Neural cell (in vitro differentiated cells): ENCODE results near the gene SNPH. TPM values are rescaled to one million over a fixed set of nuclear protein-coding genes. Genes with fewer than 3 reads are reported as not detected.

ENCODE experiments used
- H2AFZ ChIP-seq: fragments of 200-600, 300-800 bp; sonication (generic), shearing (Covaris generic); 2 replicates; pipeline ENCODE4 v1.6.0; 2014; ENCODE audit warnings: low read depth, mild to moderate bottlenecking, antibody characterized with exemption, low read length, moderate library complexity
- H3F3A ChIP-seq: fragments of 200-600 bp; shearing (Covaris generic); 2 replicates; pipeline ENCODE4 v1.6.1; 2016; ENCODE audit warnings: mild to moderate bottlenecking, moderate library complexity, mixed read lengths, antibody characterized with exemption, low read length; ENCODE audit not compliant: insufficient read depth, poor library complexity, severe bottlenecking
- H3K27ac ChIP-seq: fragments of 200-600, 300-800 bp; sonication (generic), shearing (Covaris generic); 2 replicates; pipeline ENCODE4 v1.5.1; 2014; ENCODE audit warnings: mild to moderate bottlenecking, low read length, moderate library complexity
- H3K27me3 ChIP-seq: fragments of 300-800, 200-600 bp; sonication (generic), shearing (Covaris generic); 2 replicates; pipeline ENCODE4 v1.6.0; 2014; ENCODE audit warnings: mild to moderate bottlenecking, low read depth, low read length, moderate library complexity; ENCODE audit not compliant: insufficient read depth
- H3K36me3 ChIP-seq: fragments of 300-800, 200-600 bp; sonication (generic), shearing (Covaris generic); 2 replicates; pipeline ENCODE4 v1.5.1; 2014; ENCODE audit warnings: mild to moderate bottlenecking, antibody characterized with exemption, low read length, moderate library complexity; ENCODE audit not compliant: insufficient read depth
- H3K4me2 ChIP-seq: fragments of 300-800, 200-600 bp; sonication (generic), shearing (Covaris generic); 2 replicates; pipeline ENCODE4 v1.6.0; 2014; ENCODE audit warnings: mild to moderate bottlenecking, low read length
- H3K4me3 ChIP-seq: fragments of 300-800, 200-600 bp; sonication (generic), shearing (Covaris generic); 2 replicates; pipeline ENCODE4 v1.5.1; 2014; ENCODE audit warnings: mild to moderate bottlenecking, low read length, moderate library complexity
- H3K79me2 ChIP-seq: fragments of 200-600 bp; shearing (Covaris generic); replicated peaks from 2 replicates; pipeline ENCODE4 v1.6.0; 2014; ENCODE audit warnings: mild to moderate bottlenecking, low read length, moderate library complexity; ENCODE audit not compliant: insufficient read depth
- H3K9ac ChIP-seq: fragments of 300-800, 200-600 bp; sonication (generic), shearing (Covaris generic); 2 replicates; pipeline ENCODE4 v1.6.1; 2016; ENCODE audit warnings: mild to moderate bottlenecking, low read length, mixed read lengths
- H3K9me2 ChIP-seq: fragments of 200-600 bp; shearing (Covaris generic); 2 replicates; pipeline ENCODE4 v1.6.1; 2016; ENCODE audit warnings: mild to moderate bottlenecking, low read length, mixed read lengths; ENCODE audit not compliant: insufficient read depth
- H3K9me3 ChIP-seq: fragments of 200-600, 300-800 bp; sonication (generic), shearing (Covaris generic); 2 replicates; pipeline ENCODE4 v1.6.1; 2016; ENCODE audit warnings: mild to moderate bottlenecking, mixed run types, low read length, moderate library complexity, mixed read lengths
- H4K20me1 ChIP-seq: fragments of 200-600 bp; shearing (Covaris generic); 2 replicates; pipeline ENCODE4 v1.6.1; 2016; ENCODE audit warnings: mild to moderate bottlenecking, mixed run types; ENCODE audit not compliant: insufficient read depth
- CTCF ChIP-seq: fragments of 450-650 bp; IDR thresholded peaks from 2 replicates; pipeline ENCODE4 v1.5.1; 2014; ENCODE audit warnings: antibody characterized with exemption, mild to moderate bottlenecking, moderate library complexity; ENCODE audit not compliant: poor library complexity, severe bottlenecking
- EP300 ChIP-seq: fragments of 450-650 bp; conservative IDR thresholded peaks from 2 replicates; pipeline ENCODE4 v1.6.1; 2014; ENCODE audit warnings: antibody characterized with exemption, mild to moderate bottlenecking, moderate library complexity; ENCODE audit not compliant: poor library complexity, severe bottlenecking
- EZH2 ChIP-seq: fragments of 200-600, 300-800 bp; shearing (Covaris generic), sonication (generic); IDR thresholded peaks from 2 replicates; pipeline ENCODE4 v1.6.1; 2014; ENCODE audit warnings: antibody characterized with exemption, low read length, borderline replicate concordance, mild to moderate bottlenecking; ENCODE audit not compliant: insufficient read depth, poor library complexity, severe bottlenecking
- MXI1 ChIP-seq: fragments of 450-650 bp; conservative IDR thresholded peaks from 2 replicates; pipeline ENCODE4 v1.6.1; 2014; ENCODE audit warnings: antibody characterized with exemption, mild to moderate bottlenecking; ENCODE audit not compliant: poor library complexity, severe bottlenecking
- POLR2AphosphoS5 ChIP-seq: IDR thresholded peaks from 2 replicates; pipeline ENCODE4 v1.6.1; 2012
- RAD21 ChIP-seq: fragments of 450-650 bp; conservative IDR thresholded peaks from 2 replicates; pipeline ENCODE4 v1.6.1; 2014; ENCODE audit warnings: antibody characterized with exemption, mild to moderate bottlenecking, moderate library complexity
- REST ChIP-seq: IDR thresholded peaks from 2 replicates; pipeline ENCODE4 v1.6.1; 2012; ENCODE audit warnings: borderline replicate concordance
- SMC3 ChIP-seq: fragments of 450-650 bp; conservative IDR thresholded peaks from 2 replicates; pipeline ENCODE4 v1.6.1; 2014; ENCODE audit warnings: antibody characterized with exemption, mild to moderate bottlenecking, moderate library complexity; ENCODE audit not compliant: poor library complexity
- TAF1 ChIP-seq: IDR thresholded peaks from 2 replicates; pipeline ENCODE4 v1.6.1; 2012; ENCODE audit warnings: low read depth
- polyA plus RNA-seq: library from polyadenylated mRNA; depleted of rRNA; stranded (reverse); fragments of >200 nt; gene quantifications from 2 replicates; pipeline ENCODE4 v1.2.3, GENCODE V29; 2014

Gene SNPH
- polyA plus RNA-seq, 1 donor from 2014 or later = 25.6 TPM

- Histone ChIP-seq H3K9me2 (no peaks in the 10 kb centered on the region), H3K9ac (no peak overlapping the region), H3K36me3 (no peaks in the 10 kb centered on the region), H3K9me3 (no peaks in the 10 kb centered on the region), H2AFZ (no peak overlapping the region), H3K79me2 (no peaks in the 10 kb centered on the region), H3K4me3 (no peak overlapping the region), H4K20me1 (no peaks in the 10 kb centered on the region), H3K27me3 (no peaks in the 10 kb centered on the region), H3K4me2 (no peak overlapping the region), H3F3A (no peaks in the 10 kb centered on the region), H3K27ac (no peak overlapping the region)
- TF ChIP-seq RAD21 = no peak
- TF ChIP-seq POLR2AphosphoS5 = no peak
- no peak for TF ChIP-seq TAF1
- no peak for TF ChIP-seq EZH2
- no peak for TF ChIP-seq SMC3
- no peak for TF ChIP-seq CTCF
- no peak for TF ChIP-seq MXI1
- TF ChIP-seq REST = no peak
- TF ChIP-seq EP300 = no peak
Measured at GRCh38 chr20:1317545-1318255, 51.6 kb downstream of the SNPH start.

GRCh38 chr20:1319051-1319450, 53.0 kb downstream of the SNPH start:
- no peaks in the 10 kb centered on the region for H3K36me3 ChIP-seq
- no peak overlapping the region for H3K4me3 ChIP-seq
- H2AFZ ChIP-seq = no peak overlapping the region
- no peak overlapping the region for H3K9ac ChIP-seq
- no peaks in the 10 kb centered on the region for H3K9me2 ChIP-seq
- H3K27me3 ChIP-seq = no peaks in the 10 kb centered on the region
- no peaks in the 10 kb centered on the region for H3K9me3 ChIP-seq
- H3K79me2 ChIP-seq = no peaks in the 10 kb centered on the region
- no peak overlapping the region for H3K4me2 ChIP-seq
- TF ChIP-seq MXI1 = no peak
- TF ChIP-seq TAF1 = no peak
- TF ChIP-seq RAD21 = no peak
- no peak for TF ChIP-seq EP300
- no peak for TF ChIP-seq REST
- TF ChIP-seq SMC3 = no peak
- TF ChIP-seq POLR2AphosphoS5 = no peak
- TF ChIP-seq EZH2 = no peak
- no peak for TF ChIP-seq CTCF
- no peaks in the 10 kb centered on the region for H4K20me1 ChIP-seq
- no peaks in the 10 kb centered on the region for H3F3A ChIP-seq
- no peak overlapping the region for H3K27ac ChIP-seq
